Ascending aorta (tissue), 2 donors: ENCODE measurements around the gene KAZN. TPM values are rescaled to one million over a fixed set of nuclear protein-coding genes. Genes with fewer than 3 reads are reported as not detected.
A peak's percentile ranks its signal among the peaks of the same experiment; 100 is the strongest.

Source experiments
- DNase-seq, 2 donors: peaks; one replicate each; pipeline ENCODE4 v3.0.0-alpha.2; 2019; ENCODE audit warnings: low spot score in 2 of 2
- H3K27ac ChIP-seq, 2 donors: fragments of 200-600 bp; sonication (generic); one replicate each; pipeline ENCODE4 v1.5.1; 2016 to 2017; ENCODE audit warnings: mild to moderate bottlenecking in 1 of 2
- H3K27me3 ChIP-seq: fragments of 200-600 bp; sonication (generic); one replicate; pipeline ENCODE4 v1.5.1; 2017
- H3K36me3 ChIP-seq, 2 donors: fragments of 200-600 bp; sonication (generic); one replicate each; pipeline ENCODE4 v1.5.1; 2016
- H3K4me1 ChIP-seq, 2 donors: fragments of 200-600 bp; sonication (generic); one replicate each; pipeline ENCODE4 v1.5.1; 2016 to 2017; ENCODE audit warnings: mild to moderate bottlenecking in 1 of 2
- H3K4me3 ChIP-seq, 2 donors: fragments of 200-600 bp; sonication (generic); one replicate each; pipeline ENCODE4 v1.5.1; 2016 to 2017; ENCODE audit warnings: mild to moderate bottlenecking in 1 of 2
- H3K9me3 ChIP-seq, 2 donors: fragments of 200-600 bp; sonication (generic); one replicate each; pipeline ENCODE4 v1.5.1; 2016
- CTCF ChIP-seq, 3 experiments: fragments of 200-600 bp in 2 of 3; fragments of 450-650 bp in 1 of 3; sonication (generic) in 2 of 3; IDR thresholded peaks; one replicate each; pipeline ENCODE4 v1.5.1; 2016 to 2019; ENCODE audit warnings: antibody characterized with exemption in 3 of 3, mild to moderate bottlenecking in 1 of 3, moderate library complexity in 1 of 3
- intact Hi-C: fragments of 100-400 bp; cut with DNase I; formaldehyde crosslinking; loops from one replicate; pipeline ENCODE4 v1.15.1; 2023
- total RNA-seq: library from RNA; depleted of rRNA; stranded (reverse); fragments of >200 nt; gene quantifications from one replicate; pipeline ENCODE4 v1.1.0, GENCODE V29; 2016

The KAZN gene
- total RNA-seq, 1 donor from 2014 or later, result 58.5 TPM

- Histone ChIP-seq H3K36me3 (no peaks in the 10 kb centered on the region), H3K9me3 (no peaks in the 10 kb centered on the region), H3K4me1 (no peaks in the 10 kb centered on the region), H3K4me3 (no peak overlapping the region), H3K27me3 (no peaks in the 10 kb centered on the region), H3K27ac (no peak overlapping the region)
- DNase-seq, result no peak
- TF ChIP-seq CTCF (IDR thresholded peaks at IDR 0.05), result no peak
- intact Hi-C loops, result loop anchor here (5.0 kb wide), 2 partner anchors 252 to 272 kb away; no protein-coding TSS in a partner anchor
These were observed 176.9 kb downstream of the KAZN start for GRCh38 chr1:14775434-14775833.

- intact Hi-C loops, result loop anchor here (5.0 kb wide), 2 partner anchors 249 to 269 kb away; no protein-coding TSS in a partner anchor
- H3K36me3 ChIP-seq, result no peaks in the 10 kb centered on the region
- H3K4me3 ChIP-seq, result no peak overlapping the region
- no peak for DNase-seq
- H3K27me3 ChIP-seq, result no peaks in the 10 kb centered on the region
- TF ChIP-seq CTCF (IDR thresholded peaks at IDR 0.05), result no peak
- H3K27ac ChIP-seq, result no peak overlapping the region
- no peaks in the 10 kb centered on the region for H3K4me1 ChIP-seq
- H3K9me3 ChIP-seq, result no peaks in the 10 kb centered on the region
These were observed 179.3 kb downstream of the KAZN start for GRCh38 chr1:14777516-14778506.

DNA sequence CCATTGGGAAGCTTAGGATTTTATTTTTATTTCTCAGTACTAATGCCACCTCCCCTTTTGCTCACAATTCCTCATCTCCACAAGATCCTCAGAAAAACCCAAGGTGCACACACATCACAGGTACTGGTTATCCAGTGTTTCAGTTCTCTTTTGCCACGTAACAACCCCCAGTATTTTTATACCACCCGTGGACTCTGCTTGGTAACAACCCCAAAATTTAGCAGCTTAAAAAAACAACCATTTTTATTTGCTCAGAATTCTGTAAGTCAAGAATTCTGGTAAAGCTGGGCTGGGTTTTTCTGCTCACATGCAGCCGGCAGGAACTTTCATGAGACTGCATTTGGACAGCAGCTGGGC, 180.0 kb downstream of the KAZN start:
- no peak for TF ChIP-seq CTCF (IDR thresholded peaks at IDR 0.05)
- Histone ChIP-seq H3K4me3 (no peak overlapping the region), H3K27me3 (no peaks in the 10 kb centered on the region), H3K36me3 (no peaks in the 10 kb centered on the region), H3K9me3 (no peaks in the 10 kb centered on the region), H3K27ac (no peak overlapping the region), H3K4me1 (no peaks in the 10 kb centered on the region)
- DNase-seq, result no peak
- intact Hi-C loops, result loop anchor here (5.0 kb wide), 2 partner anchors 249 to 269 kb away; no protein-coding TSS in a partner anchor

DNA sequence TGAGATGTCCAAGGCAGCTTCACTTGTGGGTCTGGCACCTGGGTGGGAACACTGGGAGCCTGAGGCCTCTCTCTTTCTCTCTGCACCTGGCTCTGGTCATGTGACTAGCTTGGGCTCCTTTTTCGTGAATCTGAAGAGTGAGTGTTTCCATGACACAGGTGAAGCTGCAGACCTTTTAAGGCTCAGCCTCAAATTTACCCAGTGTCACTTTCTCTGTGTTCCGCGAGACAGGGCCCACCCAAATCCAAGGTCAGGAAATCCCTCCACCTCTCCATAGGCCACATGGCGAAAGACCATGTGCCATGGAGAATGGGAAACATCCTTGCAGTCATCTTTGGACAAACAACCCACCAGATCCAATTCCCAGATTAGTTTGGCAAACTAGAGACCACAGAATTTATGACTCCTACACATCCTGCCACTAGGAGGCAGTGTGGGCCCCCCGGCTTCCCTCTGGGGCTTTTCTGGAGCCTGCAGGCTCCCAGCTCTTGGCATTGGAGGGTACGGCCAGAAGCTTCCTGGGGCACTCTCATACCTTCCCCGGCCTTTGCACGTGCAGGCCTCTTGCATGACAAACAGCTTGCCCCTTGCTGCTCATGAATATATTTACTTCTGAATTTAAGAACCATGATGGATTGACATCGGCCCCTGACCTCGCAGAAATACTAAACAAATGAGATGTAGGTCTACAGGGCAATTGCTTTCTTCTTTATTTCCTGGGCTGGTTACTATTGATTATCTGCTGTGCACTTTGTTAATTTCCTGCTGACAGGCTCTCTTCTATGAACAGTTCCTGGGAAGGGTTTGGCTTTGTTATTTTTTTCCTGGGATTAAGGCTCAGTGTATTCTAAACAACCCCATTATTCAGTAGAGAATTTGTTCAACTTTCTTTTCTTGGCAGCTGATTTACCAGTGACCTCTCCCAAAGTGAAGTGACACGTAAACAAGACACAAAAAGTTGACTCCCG, 180.7 kb downstream of the KAZN start:
- Histone ChIP-seq H3K4me3 (no peak overlapping the region), H3K4me1 (no peaks in the 10 kb centered on the region), H3K9me3 (no peaks in the 10 kb centered on the region), H3K27me3 (no peaks in the 10 kb centered on the region), H3K27ac (no peak overlapping the region), H3K36me3 (no peaks in the 10 kb centered on the region)
- no peak for DNase-seq
- TF ChIP-seq CTCF (IDR thresholded peaks at IDR 0.05), result peak; percentile 31 to 64 (median 56)
- intact Hi-C loops, result loop anchor here (5.0 kb wide), 2 partner anchors 248 to 268 kb away; no protein-coding TSS in a partner anchor

DNA sequence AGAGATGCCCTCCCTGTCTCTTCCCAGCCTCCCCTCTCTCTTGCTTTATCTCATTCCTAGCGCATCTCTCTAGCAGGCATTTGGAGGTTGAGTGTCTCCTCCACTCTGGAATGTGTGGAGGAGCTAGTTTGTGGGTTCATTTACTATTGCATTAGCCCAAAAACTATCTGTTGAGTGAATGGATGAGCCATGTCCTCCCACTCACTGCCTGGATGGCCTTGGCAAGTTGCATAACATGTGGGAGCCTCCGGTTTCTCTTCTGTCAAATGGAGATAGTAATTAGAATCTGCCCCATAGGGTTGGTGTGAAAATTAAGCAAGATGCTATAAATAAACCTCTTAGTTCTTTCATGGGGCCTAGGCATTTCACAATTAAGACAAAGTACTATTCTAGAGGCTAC, 181.8 kb downstream of the KAZN start:
- Histone ChIP-seq H3K27me3 (no peaks in the 10 kb centered on the region), H3K4me1 (no peaks in the 10 kb centered on the region), H3K36me3 (no peaks in the 10 kb centered on the region), H3K27ac (no peak overlapping the region), H3K4me3 (no peak overlapping the region), H3K9me3 (no peaks in the 10 kb centered on the region)
- no peak for TF ChIP-seq CTCF (IDR thresholded peaks at IDR 0.05)
- DNase-seq, result no peak
- intact Hi-C loops, result no loop called here
